Measurements from ENCODE around the gene MID2. TPM values are rescaled to one million over a fixed set of nuclear protein-coding genes. Genes with fewer than 3 reads are reported as not detected.
"Not testable (repeated sequence)": the region's sequence is repeated elsewhere in the genome, so short reads cannot be mapped to it uniquely, and the experiment has no call there.

MID2 gene
- total and polyA plus RNA-seq, 2 experiments from 2014 or later: 0.84 to 2.1 TPM

- no peak for TF ChIP-seq ZNF462 (CRISPR knock-in tag; IDR thresholded peaks at IDR 0.05)
These were observed 25.5 kb downstream of the MID2 start (continued) for GRCh38 chrX:107851215-107851614.

- not testable (repeated sequence) for H3K4me2 ChIP-seq; H4K20me1 ChIP-seq (replicated peaks; ENCODE audit: insufficient read depth); H3K27me3 ChIP-seq (ENCODE audit: insufficient read depth); H3K36me3 ChIP-seq (ENCODE audit: insufficient read depth); H3K27me3 Mint-ChIP-seq (ENCODE audit: insufficient read depth, low read depth, poor library complexity); H2AFZ ChIP-seq; H3K9me2 ChIP-seq (ENCODE audit: insufficient read depth); H3K27ac Mint-ChIP-seq; ATAC-seq; DNase-seq (ENCODE audit: low spot score); H3K36me3 Mint-ChIP-seq (ENCODE audit: low read depth); H3K9me3 Mint-ChIP-seq; H3K79me2 ChIP-seq (replicated peaks; ENCODE audit: insufficient read depth); H3K4me3 ChIP-seq; H3F3A ChIP-seq (replicated peaks; ENCODE audit: low read depth); H3K27ac ChIP-seq (ENCODE audit: low read depth); H3K4me1 ChIP-seq (ENCODE audit: insufficient read depth); H3K4me3 Mint-ChIP-seq
- peaks cover 20% of the 10 kb centered on the region for H3K4me1 Mint-ChIP-seq
These were observed 26.0 kb downstream of the MID2 start for GRCh38 chrX:107851665-107852064.

- H3K4me3 Mint-ChIP-seq: no peak overlapping the region
- TF ChIP-seq POLR2AphosphoS5 (IDR thresholded peaks at IDR 0.05; ENCODE audit: low read depth): no peak
- TF ChIP-seq STAT1 (IDR thresholded peaks at IDR 0.05; ENCODE audit: unreplicated experiment): no peak
- no peak for TF ChIP-seq ZNF114 (CRISPR knock-in tag; IDR thresholded peaks at IDR 0.05)
- TF ChIP-seq ZNF331 (CRISPR knock-in tag; IDR thresholded peaks at IDR 0.05; ENCODE audit: low read depth): no peak
- no peak for TF ChIP-seq ETS1 (IDR thresholded peaks at IDR 0.05)
- no peak for TF ChIP-seq EZH2 (IDR thresholded peaks at IDR 0.05; ENCODE audit: low read depth, unreplicated experiment)
- no peak for TF ChIP-seq CREB1 (CRISPR knock-in tag; IDR thresholded peaks at IDR 0.05; ENCODE audit: low read depth)
- no peak for TF ChIP-seq NANOG (IDR thresholded peaks at IDR 0.05; ENCODE audit: borderline replicate concordance)
These were observed 30.6 kb downstream of the MID2 start for GRCh38 chrX:107856289-107856688.

More at GRCh38 chrX:107856289-107856688, 30.6 kb downstream of the MID2 start:
- ATAC-seq: no peak
- Histone ChIP-seq H3K27ac (ENCODE audit: low read depth) (no peak overlapping the region), H3K79me2 (replicated peaks; ENCODE audit: insufficient read depth) (no peaks in the 10 kb centered on the region), H3F3A (replicated peaks; ENCODE audit: low read depth) (no peaks in the 10 kb centered on the region), H3K27me3 (ENCODE audit: insufficient read depth) (no peaks in the 10 kb centered on the region), H3K9me2 (ENCODE audit: insufficient read depth) (no peaks in the 10 kb centered on the region), H3K4me1 (ENCODE audit: insufficient read depth) (no peaks in the 10 kb centered on the region; the same call in 1 of the 2 replicates), H3K4me2 (no peak overlapping the region), H3K4me3 (no peak overlapping the region), H4K20me1 (replicated peaks; ENCODE audit: insufficient read depth) (no peaks in the 10 kb centered on the region), H2AFZ (no peak overlapping the region), H3K36me3 (ENCODE audit: insufficient read depth) (no peaks in the 10 kb centered on the region)
- Mint-ChIP-seq H3K9me3 (no peaks in the 10 kb centered on the region), H3K4me1 (peaks cover 18% of the 10 kb centered on the region; the same call in 2 of the 3 replicates), H3K27me3 (ENCODE audit: insufficient read depth, low read depth, poor library complexity) (peaks cover 2% of the 10 kb centered on the region), H3K36me3 (ENCODE audit: low read depth) (no peaks in the 10 kb centered on the region), H3K27ac (no peak overlapping the region)
- no peak for DNase-seq (ENCODE audit: low spot score)
